T47D (cell line): Measurements from ENCODE around the gene CR2.

Source experiments
- DNase-seq, 2 experiments: peaks; one replicate each; pipeline versions ENCODE4 v3.0.0 to v3.0.0-alpha.2; 2011 to 2012; ENCODE audit warnings: low read depth in 1 of 2, low spot score in 1 of 2
- JUND ChIP-seq: IDR thresholded peaks from 2 replicates; pipeline ENCODE4 v1.6.1; 2012; ENCODE audit warnings: low read depth
- in situ Hi-C: cut with HindIII; loops from 2 replicates; pipeline ENCODE4 v1.10.0; 2016; ENCODE audit warnings: low sequenced_read_pairs, low pct_unique_long_range_greater_than_20kb

Gene CR2

GRCh38 chr1:207454046-207454964, at the start of gene CR2:
Gene CR2, plus strand, starts transcription at chr1:207454328. Its CDS starts 91 bp downstream, at chr1:207454419.
- in situ Hi-C loops = no loop called here
- peak; percentile 64 to 66 for DNase-seq
- TF ChIP-seq JUND = no peak

GRCh38 chr1:207404849-207405525, 49.1 kb upstream of the CR2 start:
- in situ Hi-C loops = no loop called here
- no peak for TF ChIP-seq JUND
- peak; percentile 70 to 85 for DNase-seq

- in situ Hi-C loops = no loop called here
- no peak for DNase-seq
- no peak for TF ChIP-seq JUND
Measured at GRCh38 chr1:207405814-207406213, 48.3 kb upstream of the CR2 start.

- in situ Hi-C loops = no loop called here
- DNase-seq = no peak
- TF ChIP-seq JUND = no peak
Measured at GRCh38 chr1:207407655-207408260, 46.4 kb upstream of the CR2 start.

GRCh38 chr1:207412845-207413244, 41.3 kb upstream of the CR2 start:
- in situ Hi-C loops = no loop called here
- TF ChIP-seq JUND = no peak
- no peak for DNase-seq

GRCh38 chr1:207414606-207415108, 39.5 kb upstream of the CR2 start:
- no peak for DNase-seq
- no peak for TF ChIP-seq JUND
- in situ Hi-C loops = no loop called here

GRCh38 chr1:207417076-207417475, 37.1 kb upstream of the CR2 start:
- TF ChIP-seq JUND = no peak
- no peak for DNase-seq
- in situ Hi-C loops = no loop called here

GRCh38 chr1:207418351-207418750, 35.8 kb upstream of the CR2 start:
- no peak for TF ChIP-seq JUND
- in situ Hi-C loops = no loop called here
- DNase-seq = no peak

GRCh38 chr1:207420109-207420508, 34.0 kb upstream of the CR2 start:
- in situ Hi-C loops = no loop called here
- TF ChIP-seq JUND = no peak
- DNase-seq = no peak

- no peak for TF ChIP-seq JUND
- in situ Hi-C loops = no loop called here
- DNase-seq = no peak
Measured at GRCh38 chr1:207421078-207421477, 33.0 kb upstream of the CR2 start.

GRCh38 chr1:207423560-207424292, 30.4 kb upstream of the CR2 start:
- in situ Hi-C loops = no loop called here

GRCh38 chr1:207424570-207425131, 29.5 kb upstream of the CR2 start:
- no peak for DNase-seq
- TF ChIP-seq JUND = no peak
- in situ Hi-C loops = no loop called here

More at GRCh38 chr1:207423560-207424292, 30.4 kb upstream of the CR2 start:
- no peak for TF ChIP-seq JUND
- DNase-seq = peak in 1 of 2 experiments; percentile 13
